Measurements from ENCODE around the gene LRRC2.

GRCh38 chr3:46576386-46576785 is 10.3 kb upstream of the LRRC2 start:
- TF ChIP-seq EZH2 (IDR thresholded peaks at IDR 0.05; ENCODE audit: borderline replicate concordance, low read depth, low read length) (no peak), HBP1 (CRISPR knock-in tag; IDR thresholded peaks at IDR 0.05) (no peak), SP1 (CRISPR knock-in tag; IDR thresholded peaks at IDR 0.05) (no peak), ZNF197 (CRISPR knock-in tag; IDR thresholded peaks at IDR 0.05; ENCODE audit: low read depth) (no peak), FOXK1 (CRISPR knock-in tag; IDR thresholded peaks at IDR 0.05; ENCODE audit: borderline replicate concordance) (no peak), EP300 (IDR thresholded peaks at IDR 0.05; ENCODE audit: low read length) (no peak), POLR2A (conservative IDR thresholded peaks at IDR 0.05) (no peak), PATZ1 (CRISPR knock-in tag; IDR thresholded peaks at IDR 0.05; ENCODE audit: borderline replicate concordance) (no peak), LCOR (CRISPR knock-in tag; IDR thresholded peaks at IDR 0.05) (no peak), CEBPG (CRISPR knock-in tag; IDR thresholded peaks at IDR 0.05) (no peak), CEBPG (tag; conservative IDR thresholded peaks at IDR 0.05 in 1 of 2, IDR thresholded peaks at IDR 0.05 in 1 of 2) (no peak)
- TF ChIP-seq, protein P1, sequence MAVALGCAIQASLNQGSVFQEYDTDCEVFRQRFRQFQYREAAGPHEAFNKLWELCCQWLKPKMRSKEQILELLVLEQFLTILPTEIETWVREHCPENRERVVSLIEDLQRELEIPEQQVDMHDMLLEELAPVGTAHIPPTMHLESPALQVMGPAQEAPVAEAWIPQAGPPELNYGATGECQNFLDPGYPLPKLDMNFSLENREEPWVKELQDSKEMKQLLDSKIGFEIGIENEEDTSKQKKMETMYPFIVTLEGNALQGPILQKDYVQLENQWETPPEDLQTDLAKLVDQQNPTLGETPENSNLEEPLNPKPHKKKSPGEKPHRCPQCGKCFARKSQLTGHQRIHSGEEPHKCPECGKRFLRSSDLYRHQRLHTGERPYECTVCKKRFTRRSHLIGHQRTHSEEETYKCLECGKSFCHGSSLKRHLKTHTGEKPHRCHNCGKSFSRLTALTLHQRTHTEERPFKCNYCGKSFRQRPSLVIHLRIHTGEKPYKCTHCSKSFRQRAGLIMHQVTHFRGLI (CRISPR knock-in tag; IDR thresholded peaks at IDR 0.05): no peak
